Calu3 (cell line): Measurements from ENCODE around the gene ZNF467. TPM values are rescaled to one million over a fixed set of nuclear protein-coding genes. Genes with fewer than 3 reads are reported as not detected.

ENCODE experiments used
- Bru-seq: library from RNA; stranded (reverse); fragments of 400-500 nt; gene quantifications from one replicate; lab custom pipeline; 2021; lab: Mats Ljungman, UMichigan
- BruChase-seq, 2 experiments: library from RNA; stranded (reverse); fragments of 400-500 nt; gene quantifications; one replicate each; lab custom pipeline; 2021; lab: Mats Ljungman, UMichigan
- BruUV-seq: library from RNA; stranded (reverse); fragments of 400-500 nt; replicated peaks from 2 replicates; lab custom pipeline; 2021; lab: Mats Ljungman, UMichigan
- CTCF ChIA-PET: fragments of 300-600 bp; sonication (Branson Sonifier 250); formaldehyde crosslinking; loops from one replicate; lab custom pipeline; 2022; ENCODE audit warnings: antibody characterized with exemption; lab: Charles Lee
- DNase-seq: peaks from one replicate; pipeline ENCODE4 v3.0.0; 2022
- H3K27ac Mint-ChIP-seq: one replicate; pipeline ENCODE4 v1.8.0; 2022; ENCODE audit warnings: mixed read lengths; ENCODE audit not compliant: unreplicated experiment
- H3K27me3 Mint-ChIP-seq: one replicate; pipeline ENCODE4 v1.8.0; 2022; ENCODE audit warnings: mixed read lengths; ENCODE audit not compliant: unreplicated experiment
- H3K36me3 Mint-ChIP-seq: one replicate; pipeline ENCODE4 v1.8.0; 2022; ENCODE audit warnings: mild to moderate bottlenecking, moderate library complexity, mixed read lengths; ENCODE audit not compliant: insufficient read depth, unreplicated experiment
- H3K4me1 Mint-ChIP-seq: one replicate; pipeline ENCODE4 v1.8.0; 2022; ENCODE audit warnings: mild to moderate bottlenecking, low read depth, mixed read lengths; ENCODE audit not compliant: unreplicated experiment
- H3K4me3 Mint-ChIP-seq: one replicate; pipeline ENCODE4 v1.8.0; 2022; ENCODE audit warnings: mild to moderate bottlenecking, low read depth, moderate library complexity, mixed read lengths; ENCODE audit not compliant: unreplicated experiment
- H3K9me3 Mint-ChIP-seq: one replicate; pipeline ENCODE4 v1.8.0; 2022; ENCODE audit warnings: low read depth, mixed read lengths; ENCODE audit not compliant: unreplicated experiment
- CTCF ChIP-seq: fragments of 200-600 bp; IDR thresholded peaks from one replicate; pipeline ENCODE4 v1.8.0; 2022; ENCODE audit warnings: antibody characterized with exemption; ENCODE audit not compliant: unreplicated experiment
- intact Hi-C: fragments of 100-400 bp; cut with micrococcal nuclease; formaldehyde crosslinking; loops from one replicate; pipeline ENCODE4 v1.10.0; 2022; ENCODE audit not compliant: unreplicated experiment
- long read RNA-seq: library from polyadenylated mRNA; stranded (forward); transcript quantifications from one replicate; pipeline ENCODE4 v2.0.0, GENCODE V29; 2022
- total RNA-seq: library from RNA; stranded (reverse); gene quantifications from 2 replicates; pipeline ENCODE4 v1.2.3, GENCODE V29; 2022

ZNF467 gene
- total RNA-seq (0.54 and 2.4 TPM in 2 replicates), Bru-seq, nascent RNA (percentile 15 among the genes with signal in this experiment), BruChase-seq, experiment 1, labeled RNA remaining after a 6-hour chase (percentile 19 among the genes with signal in this experiment), BruChase-seq, experiment 2, labeled RNA remaining after a 2-hour chase (percentile 8 among the genes with signal in this experiment)
- long read RNA-seq, partial matches to known transcripts = 1 of 2 reads
- long read RNA-seq, other reads (novel, unspliced or antisense) = 0 of 2 reads

- intact Hi-C loops = no loop called here
- no peak for TF ChIP-seq CTCF
- CTCF ChIA-PET = interaction anchor here (0.7 to 2.4 kb wide), 2 partner anchors 26 to 111 kb away, joined by 3 to 5 read pairs; no protein-coding TSS in a partner anchor
- Mint-ChIP-seq H3K4me1 (peaks cover 8% of the 10 kb centered on the region), H3K36me3 (peaks cover 10% of the 10 kb centered on the region), H3K9me3 (no peaks in the 10 kb centered on the region), H3K4me3 (peak within 1 kb of the TSS; percentile 65), H3K27ac (peak within 1 kb of the TSS; percentile 52), H3K27me3 (peaks cover 77% of the 10 kb centered on the region)
- no TSS peak for BruUV-seq
- DNase-seq = no peak
These were observed at the start of gene ZNF467 for GRCh38 chr7:149773446-149774236. Gene ZNF467 (minus strand): TSS chr7:149773588. CDS start chr7:149771032, 2,556 bp downstream.

GRCh38 chr7:149822353-149822943, 49.1 kb upstream of the ZNF467 start:
- Mint-ChIP-seq H3K36me3 (no peaks in the 10 kb centered on the region), H3K27me3 (peaks cover 79% of the 10 kb centered on the region), H3K27ac (no peak overlapping the region), H3K9me3 (no peaks in the 10 kb centered on the region), H3K4me1 (no peaks in the 10 kb centered on the region), H3K4me3 (no peak overlapping the region)
- no peak for DNase-seq
- no TSS peak for BruUV-seq
- intact Hi-C loops = no loop called here
- no peak for TF ChIP-seq CTCF
- CTCF ChIA-PET = no interaction called here

- Mint-ChIP-seq H3K27me3 (peaks cover 79% of the 10 kb centered on the region), H3K36me3 (no peaks in the 10 kb centered on the region), H3K27ac (no peak overlapping the region), H3K4me3 (no peak overlapping the region), H3K4me1 (no peaks in the 10 kb centered on the region), H3K9me3 (no peaks in the 10 kb centered on the region)
- DNase-seq = no peak
- CTCF ChIA-PET = no interaction called here
- no TSS peak for BruUV-seq
- no peak for TF ChIP-seq CTCF
- intact Hi-C loops = no loop called here
These were observed 48.1 kb upstream of the ZNF467 start for GRCh38 chr7:149821191-149822148.
